ENCODE data around the gene CHRD. TPM values are rescaled to one million over a fixed set of nuclear protein-coding genes. Genes with fewer than 3 reads are reported as not detected.

The CHRD gene
- total RNA-seq, 1 experiment from 2014 or later = 9.0 TPM

DNA sequence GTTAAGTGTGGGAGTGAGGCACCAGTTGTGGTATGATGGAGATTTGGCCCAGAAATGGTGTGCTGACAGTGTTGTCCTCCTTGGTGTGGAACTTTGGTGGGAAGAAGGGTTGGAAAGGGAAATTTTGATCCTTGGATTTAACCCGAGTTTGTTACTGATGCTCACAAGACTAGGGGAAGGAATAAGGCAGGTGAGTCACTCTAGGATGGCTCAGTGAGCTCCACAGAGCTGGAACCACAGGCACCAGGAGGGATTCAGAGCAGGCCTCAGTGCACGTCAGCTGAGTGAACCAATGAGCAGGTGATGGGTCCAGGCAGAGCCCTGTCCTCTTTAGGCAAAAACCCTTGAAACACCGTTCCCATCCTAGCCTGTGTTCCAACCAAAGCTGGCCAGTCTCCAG, 11.4 kb downstream of the CHRD start:
- Histone ChIP-seq H3K9me3 (replicated peaks) (no peaks in the 10 kb centered on the region), H3K36me3 (no peaks in the 10 kb centered on the region), H3K4me1 (peaks cover 11% of the 10 kb centered on the region), H3K27me3 (no peaks in the 10 kb centered on the region), H3K4me3 (no peak overlapping the region), H3K27ac (no peak overlapping the region)
- DNase-seq = no peak

DNA sequence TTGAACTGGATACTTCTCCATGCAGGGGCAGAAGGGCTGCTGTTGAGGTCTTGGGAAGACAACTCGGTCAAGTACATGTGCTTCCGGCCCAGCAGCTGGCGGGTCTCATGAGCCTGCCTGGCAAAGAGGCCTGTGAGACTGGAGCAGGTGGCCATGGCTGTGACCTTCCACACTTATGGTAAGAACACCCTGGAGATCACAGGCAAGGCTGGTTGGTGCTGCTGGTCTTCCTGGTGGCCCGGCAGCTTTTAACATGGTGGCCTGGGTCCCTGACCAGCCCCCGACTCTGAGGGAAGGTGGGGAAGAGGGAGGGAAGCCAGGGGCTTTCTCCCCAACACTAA, 15.4 kb downstream of the CHRD start:
- peak overlapping the region; percentile 0; the same call in 1 of the 2 replicates for H3K27ac ChIP-seq
- no peaks in the 10 kb centered on the region for H3K27me3 ChIP-seq
- DNase-seq = peak; percentile 83 to 87
- H3K4me3 ChIP-seq = no peak overlapping the region
- no peaks in the 10 kb centered on the region for H3K36me3 ChIP-seq
- H3K9me3 ChIP-seq (replicated peaks) = no peaks in the 10 kb centered on the region
- H3K4me1 ChIP-seq = peaks cover 11% of the 10 kb centered on the region

DNA sequence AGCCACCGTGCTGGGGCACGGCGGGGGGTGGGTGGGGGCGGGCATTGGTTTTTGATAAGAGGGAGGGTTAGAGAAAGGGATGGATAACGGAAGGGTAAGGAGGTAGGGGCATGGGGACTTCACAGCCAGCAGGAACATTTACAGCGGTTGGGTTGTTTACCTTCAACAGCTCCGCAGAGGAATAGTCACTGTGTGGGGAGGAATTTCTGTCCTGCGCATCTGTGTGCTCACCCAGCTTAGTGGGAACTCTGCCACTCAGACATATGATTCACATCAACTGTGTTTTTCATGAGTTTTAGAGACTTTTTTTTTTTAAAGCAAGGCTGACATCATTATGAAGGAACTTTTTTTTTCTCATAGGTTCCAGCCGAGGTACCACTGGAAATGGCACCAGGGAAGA, 19.6 kb downstream of the CHRD start:
- Histone ChIP-seq H3K36me3 (no peaks in the 10 kb centered on the region), H3K4me3 (no peak overlapping the region), H3K4me1 (peaks cover 11% of the 10 kb centered on the region), H3K27me3 (no peaks in the 10 kb centered on the region), H3K9me3 (replicated peaks) (no peaks in the 10 kb centered on the region), H3K27ac (no peak overlapping the region)
- DNase-seq = peak; percentile 23 to 46

DNA sequence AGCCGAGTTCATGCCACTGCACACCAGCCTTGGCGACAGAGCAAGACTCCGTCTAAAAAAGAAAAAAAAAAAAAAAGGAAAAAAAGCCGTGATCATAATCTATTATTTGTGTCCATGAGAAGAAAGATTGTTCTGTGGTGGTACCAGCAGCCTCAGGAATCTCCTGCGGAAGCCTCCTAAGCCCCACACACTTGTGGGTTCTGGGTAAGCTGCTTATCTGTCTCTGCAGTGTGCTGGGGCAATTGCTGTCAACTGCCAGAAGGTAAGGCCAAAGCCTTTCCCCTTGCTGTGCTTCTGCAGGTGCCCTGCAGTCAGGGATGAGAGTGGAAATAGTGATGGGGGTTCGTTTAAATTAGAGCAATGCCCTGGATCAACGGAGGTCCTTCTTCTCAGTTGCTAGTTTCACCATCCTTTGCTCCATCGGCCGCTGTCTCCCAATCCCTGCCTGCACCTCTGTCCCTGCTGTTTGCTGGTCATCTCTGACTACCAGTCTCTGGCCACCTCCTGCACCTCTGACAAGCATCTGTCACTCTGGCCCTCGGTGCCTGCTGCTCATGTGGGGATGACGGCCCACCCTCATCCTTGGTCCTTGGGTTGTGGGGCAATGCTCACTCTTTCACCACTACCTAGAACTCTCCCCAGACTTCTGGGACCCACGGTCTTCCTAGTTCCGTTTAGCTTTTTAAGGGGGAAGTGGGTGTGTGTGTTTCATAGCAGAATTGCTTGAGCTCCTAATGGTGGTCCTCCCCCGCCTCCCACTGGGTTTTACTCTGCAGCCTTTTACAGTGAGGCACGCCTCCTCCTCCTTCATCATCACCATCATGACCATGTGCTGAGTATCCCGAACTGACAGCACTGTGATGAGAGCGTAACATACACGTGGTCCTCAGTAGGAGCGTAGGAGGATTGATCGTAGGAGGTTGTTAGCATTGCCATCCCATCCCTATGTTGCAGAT, 25.5 kb downstream of the CHRD start:
- H3K4me1 ChIP-seq = no peaks in the 10 kb centered on the region
- H3K4me3 ChIP-seq = no peak overlapping the region
- no peak for DNase-seq
- 0 out of 2 replicates have a peak, but pooled peaks cover 5% of the 10 kb centered on the region for H3K27me3 ChIP-seq
- no peak overlapping the region for H3K27ac ChIP-seq
- no peaks in the 10 kb centered on the region for H3K36me3 ChIP-seq
- no peaks in the 10 kb centered on the region for H3K9me3 ChIP-seq (replicated peaks)

GRCh38 chr3:184409331-184409926, 29.6 kb downstream of the CHRD start:
- no peak overlapping the region for H3K27ac ChIP-seq
- H3K4me1 ChIP-seq = no peaks in the 10 kb centered on the region
- H3K4me3 ChIP-seq = no peak overlapping the region
- H3K36me3 ChIP-seq = no peaks in the 10 kb centered on the region
- 0 out of 2 replicates have a peak, but pooled peaks cover 5% of the 10 kb centered on the region for H3K27me3 ChIP-seq
- no peaks in the 10 kb centered on the region for H3K9me3 ChIP-seq (replicated peaks)
- DNase-seq = no peak

DNA sequence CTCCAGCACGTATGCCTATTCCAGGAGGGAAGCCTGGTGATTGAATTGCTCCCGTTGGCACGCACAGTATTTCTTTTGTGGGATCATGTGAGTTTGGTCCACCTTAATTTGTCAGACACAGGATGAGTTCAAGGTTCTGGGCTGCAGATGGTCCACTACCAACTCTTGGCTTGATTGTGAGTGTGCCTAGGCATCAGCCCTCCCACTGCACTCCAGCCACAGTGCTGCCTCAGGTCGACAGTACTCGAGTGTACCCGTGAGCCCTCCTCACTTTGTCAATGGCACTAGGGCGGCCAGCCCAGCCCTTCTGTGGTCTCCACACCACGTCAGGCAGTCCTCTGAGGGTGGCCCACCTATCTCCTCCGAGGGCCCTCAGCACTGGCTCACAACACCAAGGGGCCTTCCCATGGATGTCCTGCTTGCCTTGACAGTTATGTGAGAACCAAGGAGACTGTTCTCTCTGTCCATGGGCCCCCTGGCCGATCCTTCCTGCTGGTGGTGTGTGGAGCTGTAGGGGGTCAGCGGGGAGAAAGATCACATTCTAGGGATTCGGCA, 30.2 kb downstream of the CHRD start:
- H3K27me3 ChIP-seq = 0 out of 2 replicates have a peak, but pooled peaks cover 5% of the 10 kb centered on the region
- H3K4me1 ChIP-seq = peaks cover 3% of the 10 kb centered on the region
- H3K4me3 ChIP-seq = no peak overlapping the region
- no peak for DNase-seq
- H3K9me3 ChIP-seq (replicated peaks) = no peaks in the 10 kb centered on the region
- H3K36me3 ChIP-seq = no peaks in the 10 kb centered on the region
- no peak overlapping the region for H3K27ac ChIP-seq

DNA sequence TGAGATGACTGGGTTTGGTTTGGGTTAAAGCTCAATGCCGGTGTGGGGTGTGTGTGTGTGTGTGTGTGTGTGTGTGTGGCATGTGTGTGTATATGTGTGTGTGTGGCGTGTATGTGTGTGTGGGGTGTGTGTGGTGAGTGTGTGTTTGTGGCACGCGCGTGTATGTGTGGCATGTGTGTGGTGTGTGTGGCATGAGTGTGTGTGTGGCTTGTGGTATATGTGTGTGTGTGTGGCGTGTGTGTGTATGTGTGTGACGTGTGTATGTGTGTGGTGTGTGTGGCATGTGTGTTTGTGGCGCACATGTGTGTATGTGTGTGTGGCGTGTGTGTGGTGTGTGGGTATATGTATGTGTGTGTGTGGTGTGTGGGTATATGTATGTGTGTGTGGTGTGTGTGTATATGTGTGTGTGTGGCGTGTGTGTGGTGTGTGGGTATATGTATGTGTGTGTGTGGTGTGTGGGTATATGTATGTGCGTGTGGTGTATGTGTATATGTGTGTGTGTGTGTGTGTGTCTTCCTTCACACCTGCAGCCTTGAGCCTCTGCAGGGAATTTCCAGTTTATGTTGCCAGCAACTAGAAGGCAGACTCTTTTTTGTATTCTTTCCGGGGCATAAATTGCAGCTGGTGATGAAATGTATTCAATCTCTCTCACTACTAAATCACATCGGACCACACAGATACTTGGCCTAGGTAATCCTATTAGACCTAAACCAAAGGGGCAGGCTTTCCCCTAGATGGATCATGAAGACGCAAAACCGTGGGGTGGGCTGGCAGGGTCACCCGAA, 34.8 kb downstream of the CHRD start:
- Histone ChIP-seq H3K36me3 (no peaks in the 10 kb centered on the region), H3K4me1 (peaks cover 32% of the 10 kb centered on the region), H3K27ac (no peak overlapping the region), H3K9me3 (replicated peaks) (no peaks in the 10 kb centered on the region), H3K4me3 (no peak overlapping the region), H3K27me3 (no peaks in the 10 kb centered on the region)
- DNase-seq = peak in 1 of 2 experiments; percentile 46

- no peak for DNase-seq
- Histone ChIP-seq H3K27ac (no peak overlapping the region), H3K9me3 (replicated peaks) (no peaks in the 10 kb centered on the region)
Measured at GRCh38 chr3:184415203-184415490, 35.3 kb downstream of the CHRD start.

DNA sequence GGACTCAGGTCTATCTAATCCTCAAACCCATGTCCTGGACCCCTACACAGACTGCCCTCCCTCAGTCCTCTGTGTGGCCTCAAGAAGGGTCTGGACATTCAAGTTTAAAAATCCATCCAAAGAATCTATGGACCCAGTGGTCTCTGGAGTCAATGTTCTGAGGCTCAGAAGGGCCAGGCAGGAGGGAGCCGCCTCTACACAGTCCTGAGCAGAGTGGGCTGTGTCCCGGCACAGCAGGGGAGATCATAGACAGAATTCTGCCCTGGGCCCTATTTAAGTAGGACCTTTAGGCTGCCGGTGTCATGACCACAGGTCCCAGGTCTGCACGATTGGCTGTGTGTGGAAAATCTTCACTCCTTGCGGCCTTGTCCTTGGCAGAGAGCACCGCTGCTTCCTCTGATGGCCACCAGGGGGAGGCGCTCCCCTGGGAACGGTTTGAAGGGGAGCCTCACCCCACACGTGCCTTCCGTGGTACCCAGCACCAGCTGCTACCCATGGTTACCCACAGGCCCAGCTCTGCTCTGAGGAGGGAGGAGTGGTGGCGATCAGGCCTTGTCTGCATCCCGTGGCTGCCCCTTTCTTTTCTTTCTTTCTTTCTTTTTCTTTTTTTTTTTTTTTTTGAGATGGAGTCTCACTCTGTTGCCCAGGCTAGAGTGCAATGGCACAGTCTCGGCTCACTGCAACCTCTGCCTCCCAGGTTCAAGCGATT, 37.9 kb downstream of the CHRD start:
- H3K9me3 ChIP-seq (replicated peaks) = 0 out of 2 replicates have a peak, but pooled peaks cover 2% of the 10 kb centered on the region
- H3K27ac ChIP-seq = no peak overlapping the region
- DNase-seq = peak; percentile 71 to 82
- peaks cover 32% of the 10 kb centered on the region for H3K4me1 ChIP-seq
- H3K27me3 ChIP-seq = no peaks in the 10 kb centered on the region
- no peak overlapping the region for H3K4me3 ChIP-seq
- H3K36me3 ChIP-seq = no peaks in the 10 kb centered on the region

More at GRCh38 chr3:184415203-184415490, 35.3 kb downstream of the CHRD start:
- no peak overlapping the region for H3K4me3 ChIP-seq
- peaks cover 32% of the 10 kb centered on the region for H3K4me1 ChIP-seq
- H3K36me3 ChIP-seq = no peaks in the 10 kb centered on the region
- no peaks in the 10 kb centered on the region for H3K27me3 ChIP-seq

- DNase-seq = peak; percentile 67 to 81
- Histone ChIP-seq H3K9me3 (replicated peaks) (0 out of 2 replicates have a peak, but pooled peaks cover 3% of the 10 kb centered on the region), H3K4me1 (peaks cover 32% of the 10 kb centered on the region), H3K4me3 (no peak overlapping the region), H3K27ac (no peak overlapping the region), H3K36me3 (no peaks in the 10 kb centered on the region), H3K27me3 (no peaks in the 10 kb centered on the region)
Measured at GRCh38 chr3:184419171-184419570, 39.3 kb downstream of the CHRD start.

GRCh38 chr3:184423561-184423960, 43.7 kb downstream of the CHRD start:
- Histone ChIP-seq H3K4me3 (no peak overlapping the region), H3K4me1 (peaks cover 5% of the 10 kb centered on the region; the same call in 1 of the 2 replicates), H3K27ac (no peak overlapping the region), H3K27me3 (no peaks in the 10 kb centered on the region), H3K36me3 (no peaks in the 10 kb centered on the region), H3K9me3 (replicated peaks) (0 out of 2 replicates have a peak, but pooled peaks cover 3% of the 10 kb centered on the region)
- no peak for DNase-seq

DNA sequence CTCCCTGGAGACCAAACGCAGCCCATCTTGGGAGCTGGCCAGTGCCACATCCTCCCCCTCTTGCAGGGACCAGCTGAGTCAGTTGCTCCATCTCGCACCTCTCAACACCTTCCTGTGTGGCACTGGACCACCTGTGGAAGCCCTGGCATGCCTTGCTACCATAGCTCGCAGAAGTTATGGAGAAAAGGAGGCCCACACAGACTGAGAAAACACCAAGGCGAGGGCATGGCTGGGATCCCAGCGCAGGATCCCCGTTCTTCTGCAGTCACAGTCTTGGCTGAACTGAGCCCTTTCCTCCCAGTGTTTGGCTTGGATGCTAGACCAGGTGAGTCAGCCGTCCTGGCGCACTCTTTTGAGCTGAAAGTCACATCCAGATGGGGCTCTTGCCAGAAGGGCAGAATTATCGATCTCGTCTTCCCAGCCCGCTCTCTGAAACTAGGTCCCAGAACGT, 46.9 kb downstream of the CHRD start:
- H3K27me3 ChIP-seq = no peaks in the 10 kb centered on the region
- H3K9me3 ChIP-seq (replicated peaks) = 0 out of 2 replicates have a peak, but pooled peaks cover 3% of the 10 kb centered on the region
- no peaks in the 10 kb centered on the region for H3K4me1 ChIP-seq
- H3K4me3 ChIP-seq = no peak overlapping the region
- no peak overlapping the region for H3K27ac ChIP-seq
- DNase-seq = no peak
- no peaks in the 10 kb centered on the region for H3K36me3 ChIP-seq

DNA sequence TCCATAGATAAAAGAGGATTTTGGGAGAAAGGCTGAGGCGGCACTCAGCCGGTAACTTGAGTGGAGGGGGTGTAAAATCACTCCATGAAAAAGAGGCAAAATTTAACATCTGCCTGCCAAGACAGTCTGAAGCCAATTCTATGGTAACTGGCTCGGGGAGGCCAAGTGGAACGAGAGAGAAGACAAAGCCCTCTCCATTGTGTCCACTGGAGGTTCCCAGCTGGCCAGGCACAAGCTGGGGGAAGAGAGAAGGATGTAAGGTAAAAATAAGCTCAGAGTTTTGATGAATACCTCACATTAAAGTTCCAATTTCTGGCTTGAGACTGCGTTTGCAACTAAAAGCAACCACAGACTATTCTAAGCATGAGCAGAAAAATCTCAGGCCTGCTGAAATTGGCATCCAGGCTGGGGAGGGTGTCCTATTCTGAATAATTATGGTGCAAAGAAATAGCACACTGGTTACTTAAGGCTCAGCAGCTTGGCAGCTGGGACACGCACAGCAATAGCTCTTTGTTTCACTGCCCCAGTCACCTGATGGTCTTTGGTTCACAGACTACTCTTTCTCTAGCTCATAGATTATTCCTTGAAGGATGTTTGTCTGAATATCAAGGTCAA, 48.8 kb downstream of the CHRD start:
- Histone ChIP-seq H3K27ac (no peak overlapping the region), H3K4me3 (no peak overlapping the region), H3K27me3 (no peaks in the 10 kb centered on the region), H3K4me1 (no peaks in the 10 kb centered on the region), H3K9me3 (replicated peaks) (no peaks in the 10 kb centered on the region), H3K36me3 (no peaks in the 10 kb centered on the region)
- peak in 1 of 2 experiments; percentile 35 for DNase-seq

- Histone ChIP-seq H3K27ac (no peak overlapping the region), H3K9me3 (replicated peaks) (no peaks in the 10 kb centered on the region), H3K4me1 (no peaks in the 10 kb centered on the region), H3K4me3 (no peak overlapping the region), H3K27me3 (no peaks in the 10 kb centered on the region), H3K36me3 (no peaks in the 10 kb centered on the region)
- no peak for DNase-seq
Measured at GRCh38 chr3:184429786-184430185, 49.9 kb downstream of the CHRD start.
